ENCODE measurements around the gene C9orf78.
A peak's percentile ranks its signal among the peaks of the same experiment; 100 is the strongest.

The C9orf78 gene

GRCh38 chr9:129860653-129861446 lies 25.8 kb upstream of the C9orf78 start:
- Mint-ChIP-seq H3K27me3 (no peaks in the 10 kb centered on the region), H3K4me1 (ENCODE audit: low read depth) (peaks cover 67% of the 10 kb centered on the region), H3K4me3 (peak overlapping the region; percentile 38), H3K27ac (peak overlapping the region; percentile 94), H3K9me3 (no peaks in the 10 kb centered on the region), H3K36me3 (ENCODE audit: low read depth) (peaks cover 85% of the 10 kb centered on the region)
- DNase-seq, result peak; percentile 63

DNA sequence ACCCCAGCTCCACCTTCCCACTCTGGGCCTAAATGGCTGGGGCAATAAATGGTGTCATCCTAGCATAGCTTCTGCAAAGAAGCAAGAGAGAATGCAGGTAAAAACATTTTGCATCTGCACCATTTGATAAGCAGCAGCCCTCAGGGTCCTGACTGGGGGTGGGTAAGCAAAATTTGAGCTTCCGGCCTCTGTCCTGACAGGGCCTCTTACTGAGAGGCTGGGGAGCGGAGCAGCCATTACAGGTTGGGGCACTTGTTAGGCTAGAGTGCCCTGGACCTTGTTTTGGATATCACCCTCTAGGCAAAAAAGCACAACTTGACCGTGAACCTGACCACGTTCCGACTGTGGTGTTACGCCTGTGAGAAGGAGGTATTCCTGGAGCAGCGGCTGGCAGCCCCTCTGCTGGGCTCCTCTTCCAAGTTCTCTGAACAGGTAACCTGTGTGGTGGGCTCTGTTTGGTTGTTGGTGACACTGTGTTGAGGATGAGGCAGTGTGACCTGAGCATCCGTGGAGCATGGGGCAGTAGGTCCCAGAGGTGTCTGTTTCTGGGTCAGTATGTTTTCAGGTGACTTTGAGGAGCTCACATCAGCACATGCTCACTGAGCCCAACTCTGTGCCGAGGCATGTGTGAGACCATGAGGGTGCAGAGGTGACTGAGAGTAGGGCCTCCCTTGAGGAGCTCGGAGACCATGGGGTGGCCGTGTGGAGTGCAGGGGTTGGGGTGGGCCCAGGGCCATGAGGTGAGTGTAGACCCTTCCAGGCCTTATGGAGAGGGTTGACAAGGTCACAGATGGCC lies 23.3 kb upstream of the C9orf78 start:
- Mint-ChIP-seq H3K36me3 (ENCODE audit: low read depth) (peaks cover 87% of the 10 kb centered on the region), H3K9me3 (no peaks in the 10 kb centered on the region), H3K27me3 (no peaks in the 10 kb centered on the region), H3K4me1 (ENCODE audit: low read depth) (peaks cover 73% of the 10 kb centered on the region), H3K4me3 (no peak overlapping the region), H3K27ac (peak overlapping the region; percentile 55)
- no peak for DNase-seq

GRCh38 chr9:129857207-129857606 lies 22.1 kb upstream of the C9orf78 start:
- H3K36me3 Mint-ChIP-seq (ENCODE audit: low read depth), result peaks cover 89% of the 10 kb centered on the region
- no peak for DNase-seq
- no peaks in the 10 kb centered on the region for H3K27me3 Mint-ChIP-seq
- H3K4me3 Mint-ChIP-seq, result no peak overlapping the region
- peak overlapping the region; percentile 65 for H3K27ac Mint-ChIP-seq
- no peaks in the 10 kb centered on the region for H3K9me3 Mint-ChIP-seq
- peaks cover 69% of the 10 kb centered on the region for H3K4me1 Mint-ChIP-seq (ENCODE audit: low read depth)

GRCh38 chr9:129854588-129855110 lies 19.6 kb upstream of the C9orf78 start:
- DNase-seq, result no peak
- H3K27me3 Mint-ChIP-seq, result no peaks in the 10 kb centered on the region
- peak overlapping the region; percentile 23 for H3K4me3 Mint-ChIP-seq
- H3K27ac Mint-ChIP-seq, result peak overlapping the region; percentile 85
- peaks cover 60% of the 10 kb centered on the region for H3K4me1 Mint-ChIP-seq (ENCODE audit: low read depth)
- H3K9me3 Mint-ChIP-seq, result no peaks in the 10 kb centered on the region
- H3K36me3 Mint-ChIP-seq (ENCODE audit: low read depth), result peaks cover 98% of the 10 kb centered on the region

GRCh38 chr9:129853614-129854013 lies 18.5 kb upstream of the C9orf78 start:
- no peaks in the 10 kb centered on the region for H3K9me3 Mint-ChIP-seq
- H3K27me3 Mint-ChIP-seq, result no peaks in the 10 kb centered on the region
- no peak for DNase-seq
- no peak overlapping the region for H3K4me3 Mint-ChIP-seq
- peak overlapping the region; percentile 85 for H3K27ac Mint-ChIP-seq
- H3K36me3 Mint-ChIP-seq (ENCODE audit: low read depth), result peaks cover 89% of the 10 kb centered on the region
- H3K4me1 Mint-ChIP-seq (ENCODE audit: low read depth), result peaks cover 58% of the 10 kb centered on the region

GRCh38 chr9:129852579-129852978 lies 17.5 kb upstream of the C9orf78 start:
- H3K27ac Mint-ChIP-seq, result peak overlapping the region; percentile 31
- peaks cover 61% of the 10 kb centered on the region for H3K4me1 Mint-ChIP-seq (ENCODE audit: low read depth)
- H3K9me3 Mint-ChIP-seq, result no peaks in the 10 kb centered on the region
- no peak overlapping the region for H3K4me3 Mint-ChIP-seq
- no peak for DNase-seq
- no peaks in the 10 kb centered on the region for H3K27me3 Mint-ChIP-seq
- H3K36me3 Mint-ChIP-seq (ENCODE audit: low read depth), result peaks cover 81% of the 10 kb centered on the region

DNA sequence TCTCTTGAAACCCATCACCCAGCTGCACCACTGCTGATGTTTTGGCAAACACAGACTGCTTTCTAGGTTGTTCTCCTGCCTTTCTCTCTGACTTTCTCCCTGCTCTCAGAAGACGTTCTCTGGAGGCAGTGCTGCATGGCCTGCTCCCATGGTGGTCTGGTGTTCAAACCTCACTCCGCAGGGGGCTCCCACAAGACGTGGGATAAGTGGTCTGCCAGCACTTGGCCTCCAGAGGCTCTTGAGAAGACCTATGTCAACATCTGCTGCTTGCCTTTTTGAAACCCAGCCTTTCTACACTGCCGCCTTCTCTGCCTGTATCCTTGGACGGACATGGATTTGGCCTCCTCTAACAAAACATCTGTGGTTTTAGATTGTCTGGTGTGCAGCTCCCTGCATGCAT lies 16.7 kb upstream of the C9orf78 start:
- peaks cover 59% of the 10 kb centered on the region for H3K4me1 Mint-ChIP-seq (ENCODE audit: low read depth)
- H3K4me3 Mint-ChIP-seq, result no peak overlapping the region
- peak overlapping the region; percentile 18 for H3K27ac Mint-ChIP-seq
- no peak for DNase-seq
- peaks cover 76% of the 10 kb centered on the region for H3K36me3 Mint-ChIP-seq (ENCODE audit: low read depth)
- no peaks in the 10 kb centered on the region for H3K9me3 Mint-ChIP-seq
- no peaks in the 10 kb centered on the region for H3K27me3 Mint-ChIP-seq

GRCh38 chr9:129850821-129851550 lies 15.9 kb upstream of the C9orf78 start:
- no peak for DNase-seq
- H3K4me3 Mint-ChIP-seq, result no peak overlapping the region
- H3K4me1 Mint-ChIP-seq (ENCODE audit: low read depth), result peaks cover 54% of the 10 kb centered on the region
- H3K36me3 Mint-ChIP-seq (ENCODE audit: low read depth), result peaks cover 69% of the 10 kb centered on the region
- no peak overlapping the region for H3K27ac Mint-ChIP-seq
- H3K9me3 Mint-ChIP-seq, result no peaks in the 10 kb centered on the region
- H3K27me3 Mint-ChIP-seq, result no peaks in the 10 kb centered on the region

DNA sequence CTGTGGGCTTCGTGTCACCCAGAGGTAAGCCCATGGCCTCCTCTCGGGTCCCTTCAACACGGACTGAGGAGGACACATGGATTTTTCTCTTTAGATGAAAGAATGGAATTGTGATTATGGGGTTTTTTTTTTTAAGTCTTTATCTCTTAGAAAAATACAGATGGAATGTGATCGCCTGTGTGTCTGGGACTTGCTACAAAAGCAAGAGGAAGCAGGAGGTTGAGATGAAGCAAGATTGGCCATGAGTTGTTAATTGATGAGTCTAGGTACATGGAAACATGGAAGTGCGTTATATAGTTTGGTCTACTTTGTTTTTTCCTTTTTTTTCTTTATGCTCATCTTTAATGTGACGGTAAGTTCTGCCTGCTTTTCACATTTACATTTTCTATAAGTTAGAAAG lies 14.8 kb upstream of the C9orf78 start:
- H3K9me3 Mint-ChIP-seq, result no peaks in the 10 kb centered on the region
- H3K27ac Mint-ChIP-seq, result no peak overlapping the region
- DNase-seq, result no peak
- no peaks in the 10 kb centered on the region for H3K27me3 Mint-ChIP-seq
- H3K4me3 Mint-ChIP-seq, result no peak overlapping the region
- peaks cover 61% of the 10 kb centered on the region for H3K36me3 Mint-ChIP-seq (ENCODE audit: low read depth)
- H3K4me1 Mint-ChIP-seq (ENCODE audit: low read depth), result peaks cover 49% of the 10 kb centered on the region

GRCh38 chr9:129848712-129849441 lies 13.8 kb upstream of the C9orf78 start:
- no peak for DNase-seq
- Mint-ChIP-seq H3K27ac (peak overlapping the region; percentile 11), H3K4me3 (no peak overlapping the region), H3K36me3 (ENCODE audit: low read depth) (peaks cover 51% of the 10 kb centered on the region), H3K4me1 (ENCODE audit: low read depth) (peaks cover 42% of the 10 kb centered on the region), H3K27me3 (no peaks in the 10 kb centered on the region), H3K9me3 (no peaks in the 10 kb centered on the region)

GRCh38 chr9:129845373-129845772 lies 10.3 kb upstream of the C9orf78 start:
- H3K27ac Mint-ChIP-seq, result peak overlapping the region; percentile 38
- H3K4me3 Mint-ChIP-seq, result no peak overlapping the region
- DNase-seq, result no peak
- peaks cover 43% of the 10 kb centered on the region for H3K4me1 Mint-ChIP-seq (ENCODE audit: low read depth)
- no peaks in the 10 kb centered on the region for H3K9me3 Mint-ChIP-seq
- H3K36me3 Mint-ChIP-seq (ENCODE audit: low read depth), result peaks cover 30% of the 10 kb centered on the region
- H3K27me3 Mint-ChIP-seq, result no peaks in the 10 kb centered on the region

DNA sequence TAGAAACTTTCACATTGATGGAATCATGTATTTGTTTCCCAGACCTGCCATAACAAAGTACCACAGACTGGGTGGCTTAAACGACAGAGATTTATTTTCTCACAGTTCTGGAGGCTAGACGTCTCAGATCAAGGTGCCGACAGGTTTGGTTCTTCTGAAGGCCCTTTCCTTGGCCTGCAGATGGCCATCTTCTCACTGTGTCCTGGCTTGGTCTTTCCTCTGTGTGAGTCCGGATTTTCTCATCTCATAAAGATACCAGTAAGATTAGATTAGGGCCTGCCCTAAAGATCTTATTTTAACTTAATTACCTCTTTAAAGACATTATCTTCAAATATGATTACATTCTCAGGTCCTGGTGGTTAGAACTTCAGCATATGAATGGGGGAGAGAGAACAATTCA lies 6.0 kb upstream of the C9orf78 start:
- no peak for DNase-seq
- Mint-ChIP-seq H3K9me3 (no peaks in the 10 kb centered on the region), H3K4me1 (ENCODE audit: low read depth) (peaks cover 71% of the 10 kb centered on the region), H3K27me3 (no peaks in the 10 kb centered on the region), H3K4me3 (no peak overlapping the region), H3K36me3 (ENCODE audit: low read depth) (peaks cover 38% of the 10 kb centered on the region), H3K27ac (peak overlapping the region; percentile 15)

- Mint-ChIP-seq H3K9me3 (no peaks in the 10 kb centered on the region), H3K27ac (peak overlapping the region; percentile 92), H3K27me3 (no peaks in the 10 kb centered on the region), H3K4me3 (peak overlapping the region; percentile 27), H3K36me3 (ENCODE audit: low read depth) (peaks cover 42% of the 10 kb centered on the region), H3K4me1 (ENCODE audit: low read depth) (peaks cover 66% of the 10 kb centered on the region)
- no peak for DNase-seq
Observed at GRCh38 chr9:129840034-129840433, 5.0 kb upstream of the C9orf78 start.
